ENCODE measurements around the gene KPNA2.
A peak's percentile ranks its signal among the peaks of the same experiment; 100 is the strongest.
"Not testable (repeated sequence)": the region's sequence is repeated elsewhere in the genome, so short reads cannot be mapped to it uniquely, and the experiment has no call there.

Gene KPNA2

GRCh38 chr17:67993998-67994361 is 41.6 kb upstream of the KPNA2 start:
- Histone ChIP-seq H2AFZ (ENCODE audit: insufficient read depth, low read length, poor library complexity) (peak overlapping the region; percentile 95), H3K4me1 (ENCODE audit: control insufficient read depth in 1 of 2, insufficient read depth in 2 of 2, low read length in 2 of 2) (peaks cover 4 to 9% of the 10 kb centered on the region in 2 experiments), H3K9ac (ENCODE audit: low read length) (peak overlapping the region; percentile 70), H4K8ac (ENCODE audit: low read depth, low read length) (peak overlapping the region; percentile 98), H3K4ac (ENCODE audit: low read depth, low read length) (peak overlapping the region; percentile 75), H3K14ac (ENCODE audit: low read length) (peak overlapping the region; percentile 86), H4K12ac (ENCODE audit: low read depth, low read length) (peak overlapping the region; percentile 90), H3K23ac (ENCODE audit: low read length) (no peak overlapping the region), H2BK120ac (ENCODE audit: insufficient read depth, low read length, poor library complexity) (peak overlapping the region; percentile 57), H2AK5ac (ENCODE audit: low read length) (peak overlapping the region; percentile 48), H3K27ac (ENCODE audit: low read depth, low read length) (peak overlapping the region; percentile 81), H3K79me1 (ENCODE audit: low read length) (peaks cover 9% of the 10 kb centered on the region), H3K36me3 (ENCODE audit: control insufficient read depth in 1 of 2, insufficient read depth in 2 of 2, low read length in 2 of 2) (no peaks in the 10 kb centered on the region), H3K9me3 (ENCODE audit: insufficient read depth, low read depth, low read length) (no peaks in the 10 kb centered on the region), H4K91ac (ENCODE audit: low read depth, low read length) (peak overlapping the region; percentile 95), H2BK12ac (ENCODE audit: low read length) (no peak overlapping the region), H3K79me2 (ENCODE audit: control insufficient read depth, insufficient read depth, low read length, poor library complexity) (peaks cover 7% of the 10 kb centered on the region), H2BK5ac (ENCODE audit: low read depth, low read length, poor library complexity) (peak overlapping the region; percentile 25), H3K27me3 (ENCODE audit: insufficient read depth, low read length) (no peaks in the 10 kb centered on the region), H3K4me3 (ENCODE audit: low read depth, low read length) (peak overlapping the region; percentile 87), H3K18ac (ENCODE audit: low read length) (peak overlapping the region; percentile 82), H3K4me2 (ENCODE audit: low read length) (peak overlapping the region; percentile 56)
- DNase-seq = no peak
- no CpG with 5 or more reads among the region's 21 CpGs for WGBS (ENCODE audit: extremely low coverage, insufficient coverage, insufficient read length)

- H2AK5ac ChIP-seq (ENCODE audit: low read length) = no peak overlapping the region
- H3K27ac ChIP-seq (ENCODE audit: low read depth, low read length) = no peak overlapping the region
- no peak overlapping the region for H3K4me3 ChIP-seq (ENCODE audit: low read depth, low read length)
- no peak overlapping the region for H4K12ac ChIP-seq (ENCODE audit: low read depth, low read length)
- no peaks in the 10 kb centered on the region for H3K9me3 ChIP-seq (ENCODE audit: insufficient read depth, low read depth, low read length)
- H2BK5ac ChIP-seq (ENCODE audit: low read depth, low read length, poor library complexity) = no peak overlapping the region
- no peak for DNase-seq
- H3K27me3 ChIP-seq (ENCODE audit: insufficient read depth, low read length) = no peaks in the 10 kb centered on the region
- H3K9ac ChIP-seq (ENCODE audit: low read length) = no peak overlapping the region
- H3K4me1 ChIP-seq (ENCODE audit: control insufficient read depth in 1 of 2, insufficient read depth in 2 of 2, low read length in 2 of 2) = peaks cover 4 to 9% of the 10 kb centered on the region in 2 experiments
- H3K23ac ChIP-seq (ENCODE audit: low read length) = no peak overlapping the region
- H3K14ac ChIP-seq (ENCODE audit: low read length) = no peak overlapping the region
- H2AFZ ChIP-seq (ENCODE audit: insufficient read depth, low read length, poor library complexity) = no peak overlapping the region
- no peak overlapping the region for H3K18ac ChIP-seq (ENCODE audit: low read length)
- peak overlapping the region; percentile 99 for H3K4me2 ChIP-seq (ENCODE audit: low read length)
- peaks cover 7% of the 10 kb centered on the region for H3K79me2 ChIP-seq (ENCODE audit: control insufficient read depth, insufficient read depth, low read length, poor library complexity)
- no peak overlapping the region for H2BK12ac ChIP-seq (ENCODE audit: low read length)
- H4K8ac ChIP-seq (ENCODE audit: low read depth, low read length) = no peak overlapping the region
- no peak overlapping the region for H2BK120ac ChIP-seq (ENCODE audit: insufficient read depth, low read length, poor library complexity)
- no CpG with 5 or more reads among the region's 9 CpGs for WGBS (ENCODE audit: extremely low coverage, insufficient coverage, insufficient read length)
- H3K4ac ChIP-seq (ENCODE audit: low read depth, low read length) = no peak overlapping the region
- H4K91ac ChIP-seq (ENCODE audit: low read depth, low read length) = no peak overlapping the region
- peaks cover 9% of the 10 kb centered on the region for H3K79me1 ChIP-seq (ENCODE audit: low read length)
- H3K36me3 ChIP-seq (ENCODE audit: control insufficient read depth in 1 of 2, insufficient read depth in 2 of 2, low read length in 2 of 2) = no peaks in the 10 kb centered on the region
Observed at GRCh38 chr17:67994817-67995569, 40.5 kb upstream of the KPNA2 start.

GRCh38 chr17:67995570-67996263 is 39.8 kb upstream of the KPNA2 start:
- H2BK5ac ChIP-seq (ENCODE audit: low read depth, low read length, poor library complexity) = no peak overlapping the region
- H3K23ac ChIP-seq (ENCODE audit: low read length) = no peak overlapping the region
- no peak overlapping the region for H3K27ac ChIP-seq (ENCODE audit: low read depth, low read length)
- no peak overlapping the region for H3K4ac ChIP-seq (ENCODE audit: low read depth, low read length)
- peaks cover 7% of the 10 kb centered on the region for H3K79me2 ChIP-seq (ENCODE audit: control insufficient read depth, insufficient read depth, low read length, poor library complexity)
- H3K4me3 ChIP-seq (ENCODE audit: low read depth, low read length) = peak overlapping the region; percentile 51
- H3K9ac ChIP-seq (ENCODE audit: low read length) = no peak overlapping the region
- no peak overlapping the region for H3K14ac ChIP-seq (ENCODE audit: low read length)
- no peak overlapping the region for H2AFZ ChIP-seq (ENCODE audit: insufficient read depth, low read length, poor library complexity)
- DNase-seq = no peak
- H2BK120ac ChIP-seq (ENCODE audit: insufficient read depth, low read length, poor library complexity) = no peak overlapping the region
- no peaks in the 10 kb centered on the region for H3K9me3 ChIP-seq (ENCODE audit: insufficient read depth, low read depth, low read length)
- H4K91ac ChIP-seq (ENCODE audit: low read depth, low read length) = no peak overlapping the region
- H2AK5ac ChIP-seq (ENCODE audit: low read length) = no peak overlapping the region
- no peaks in the 10 kb centered on the region for H3K36me3 ChIP-seq (ENCODE audit: control insufficient read depth in 1 of 2, insufficient read depth in 2 of 2, low read length in 2 of 2)
- no CpG with 5 or more reads among the region's 43 CpGs for WGBS (ENCODE audit: extremely low coverage, insufficient coverage, insufficient read length)
- no peak overlapping the region for H2BK12ac ChIP-seq (ENCODE audit: low read length)
- no peak overlapping the region for H3K18ac ChIP-seq (ENCODE audit: low read length)
- no peak overlapping the region for H4K12ac ChIP-seq (ENCODE audit: low read depth, low read length)
- peaks cover 9% of the 10 kb centered on the region for H3K79me1 ChIP-seq (ENCODE audit: low read length)
- peak overlapping the region; percentile 99 for H3K4me2 ChIP-seq (ENCODE audit: low read length)
- H3K4me1 ChIP-seq (ENCODE audit: control insufficient read depth in 1 of 2, insufficient read depth in 2 of 2, low read length in 2 of 2) = peaks cover 4 to 9% of the 10 kb centered on the region in 2 experiments
- no peaks in the 10 kb centered on the region for H3K27me3 ChIP-seq (ENCODE audit: insufficient read depth, low read length)
- H4K8ac ChIP-seq (ENCODE audit: low read depth, low read length) = no peak overlapping the region

DNA sequence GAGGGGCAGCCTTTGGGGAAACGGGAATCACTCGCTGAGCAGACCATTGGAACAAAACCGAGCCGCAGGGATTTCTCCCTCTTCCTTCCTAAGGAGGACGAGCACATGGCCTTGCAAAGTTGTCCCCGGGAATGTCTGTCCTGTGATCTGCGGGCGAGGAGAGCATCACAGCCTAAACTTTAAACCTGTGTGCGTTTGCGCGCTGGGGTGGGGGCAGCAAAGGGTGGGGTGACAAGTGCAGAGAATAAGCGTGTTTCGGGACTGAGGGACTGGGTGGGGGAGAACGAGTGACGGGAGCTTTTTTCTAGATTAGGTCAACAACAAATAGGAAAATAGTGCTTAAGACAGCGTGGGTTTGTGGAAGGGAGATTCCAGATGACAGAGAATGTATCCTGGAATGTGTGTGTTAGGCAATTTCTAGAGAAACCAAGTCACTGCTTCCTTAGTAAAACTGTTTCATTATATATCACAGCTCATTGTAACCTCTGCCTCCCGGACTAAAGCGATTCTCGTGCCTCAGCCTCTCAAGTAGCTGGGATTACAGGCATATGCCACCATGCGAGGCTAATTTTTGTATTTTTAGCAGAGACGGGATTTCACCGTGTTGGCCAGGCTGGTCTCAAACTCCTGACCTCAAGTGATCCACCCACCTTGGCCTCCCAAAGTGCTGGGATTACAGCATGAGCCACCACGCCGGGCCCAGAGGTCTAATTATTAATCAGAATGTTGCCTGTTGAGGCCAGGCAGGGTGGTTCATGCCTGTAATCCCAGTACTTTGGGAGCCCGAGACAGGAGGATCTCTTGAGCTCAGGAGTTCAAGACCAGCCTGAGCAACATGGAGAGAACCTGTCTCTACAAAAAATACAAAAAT is 39.0 kb upstream of the KPNA2 start, which contains the start of gene C17orf58:
Gene C17orf58 (minus strand): TSS at position 169 of the 871 bp plus-strand sequence. CDS start 271 bp downstream, outside the sequence.
- not testable (repeated sequence) for H3K36me3 ChIP-seq (ENCODE audit: control insufficient read depth in 1 of 2, insufficient read depth in 2 of 2, low read length in 2 of 2); H3K79me1 ChIP-seq (ENCODE audit: low read length); H2AK5ac ChIP-seq (ENCODE audit: low read length); H3K4me1 ChIP-seq (ENCODE audit: control insufficient read depth in 1 of 2, insufficient read depth in 2 of 2, low read length in 2 of 2); H2BK5ac ChIP-seq (ENCODE audit: low read depth, low read length, poor library complexity); H3K9ac ChIP-seq (ENCODE audit: low read length); H3K27me3 ChIP-seq (ENCODE audit: insufficient read depth, low read length); H3K14ac ChIP-seq (ENCODE audit: low read length); H3K23ac ChIP-seq (ENCODE audit: low read length); H2BK12ac ChIP-seq (ENCODE audit: low read length); H4K12ac ChIP-seq (ENCODE audit: low read depth, low read length); H4K91ac ChIP-seq (ENCODE audit: low read depth, low read length); H3K4ac ChIP-seq (ENCODE audit: low read depth, low read length); H2BK120ac ChIP-seq (ENCODE audit: insufficient read depth, low read length, poor library complexity); H4K8ac ChIP-seq (ENCODE audit: low read depth, low read length); H3K27ac ChIP-seq (ENCODE audit: low read depth, low read length); H3K79me2 ChIP-seq (ENCODE audit: control insufficient read depth, insufficient read depth, low read length, poor library complexity); H3K9me3 ChIP-seq (ENCODE audit: insufficient read depth, low read depth, low read length); H3K18ac ChIP-seq (ENCODE audit: low read length); H2AFZ ChIP-seq (ENCODE audit: insufficient read depth, low read length, poor library complexity)
- H3K4me2 ChIP-seq (ENCODE audit: low read length) = peak within 1 kb of the TSS; percentile 99
- no CpG with 5 or more reads among the region's 25 CpGs for WGBS (ENCODE audit: extremely low coverage, insufficient coverage, insufficient read length)
- peak within 1 kb of the TSS; percentile 51 for H3K4me3 ChIP-seq (ENCODE audit: low read depth, low read length)
- DNase-seq = peak in 1 of 2 donors; percentile 49

All from trophoblast cell (in vitro differentiated cells and primary cell).